CD4-positive, alpha-beta T cell treated with Interleukin-1 beta for 1 hour (primary cell): ENCODE measurements around the gene BTG3.
A peak's percentile ranks its signal among the peaks of the same experiment; 100 is the strongest.

ENCODE experiments used
- DNase-seq, 2 donors: peaks; one replicate each; pipeline ENCODE4 v3.0.0-alpha.2; 2020 to 2022

Gene BTG3

GRCh38 chr21:17612565-17613241 is at the start of gene BTG3:
BTG3 (minus strand) TSS chr21:17612901; CDS start chr21:17609144, 3,757 bp downstream.
- peak; percentile 87 for DNase-seq

GRCh38 chr21:17660862-17661261 is 48.2 kb upstream of the BTG3 start:
- DNase-seq = no peak

- DNase-seq = no peak
Measured at GRCh38 chr21:17660452-17660851, 47.8 kb upstream of the BTG3 start.

- no peak for DNase-seq
Measured at GRCh38 chr21:17658931-17659330, 46.2 kb upstream of the BTG3 start.

- no peak for DNase-seq
Measured at GRCh38 chr21:17651526-17651925, 38.8 kb upstream of the BTG3 start.

GRCh38 chr21:17650292-17650691 is 37.6 kb upstream of the BTG3 start:
- DNase-seq = no peak

- no peak for DNase-seq
Measured at GRCh38 chr21:17646790-17647189, 34.1 kb upstream of the BTG3 start.

- DNase-seq = no peak
Measured at GRCh38 chr21:17644186-17644585, 31.5 kb upstream of the BTG3 start.

- DNase-seq = no peak
Measured at GRCh38 chr21:17640821-17641220, 28.1 kb upstream of the BTG3 start.

- DNase-seq = no peak
Measured at GRCh38 chr21:17636711-17637110, 24.0 kb upstream of the BTG3 start.

GRCh38 chr21:17631195-17631594 is 18.5 kb upstream of the BTG3 start:
- DNase-seq = no peak

- DNase-seq = no peak
Measured at GRCh38 chr21:17622018-17622417, 9.3 kb upstream of the BTG3 start.

- no peak for DNase-seq
Measured at GRCh38 chr21:17616831-17617230, 4.1 kb upstream of the BTG3 start.

GRCh38 chr21:17613242-17613676 is 558 bp upstream of the BTG3 start:
- peak in 1 of 2 donors; percentile 4 for DNase-seq

- DNase-seq = peak in 1 of 2 donors; percentile 54
Measured at GRCh38 chr21:17612023-17612564, 607 bp downstream of the BTG3 start.

- DNase-seq = peak; percentile 83
Measured at GRCh38 chr21:17611414-17612022, 1.2 kb downstream of the BTG3 start.

GRCh38 chr21:17610911-17611310 is 1.8 kb downstream of the BTG3 start:
- no peak for DNase-seq

GRCh38 chr21:17609681-17610080 is 3.0 kb downstream of the BTG3 start:
- no peak for DNase-seq

GRCh38 chr21:17607684-17608083 is 5.0 kb downstream of the BTG3 start:
- DNase-seq = no peak

- DNase-seq = no peak
Measured at GRCh38 chr21:17602874-17603273, 9.8 kb downstream of the BTG3 start.

GRCh38 chr21:17598437-17598836 is 14.3 kb downstream of the BTG3 start:
- DNase-seq = no peak

GRCh38 chr21:17597680-17598079 is 15.0 kb downstream of the BTG3 start:
- no peak for DNase-seq

- no peak for DNase-seq
Measured at GRCh38 chr21:17590430-17590829, 22.3 kb downstream of the BTG3 start.

GRCh38 chr21:17585875-17586450 is 26.7 kb downstream of the BTG3 start:
- peak in 1 of 2 donors; percentile 53 for DNase-seq
